HepG2 (cell line): ENCODE measurements around the gene CIAO2A. TPM values are rescaled to one million over a fixed set of nuclear protein-coding genes. Genes with fewer than 3 reads are reported as not detected.

Experiments used
- BCL6 ChIP-seq: IDR thresholded peaks from 2 replicates; pipeline ENCODE4 v1.6.1; 2016; ENCODE audit warnings: missing genetic modification reagents, missing compliant biosample characterization
- NKX3-1 ChIP-seq: sonication (generic); formaldehyde crosslinking; IDR thresholded peaks from 2 replicates; pipeline ENCODE4 v1.5.0; 2020; ENCODE audit warnings: missing genetic modification reagents
- SP5 ChIP-seq: IDR thresholded peaks from 2 replicates; pipeline ENCODE4 v1.6.1; 2016; ENCODE audit warnings: low read depth, borderline replicate concordance
- TOPORS ChIP-seq: sonication (generic); formaldehyde crosslinking; IDR thresholded peaks from 2 replicates; pipeline ENCODE4 v1.8.0; 2023; ENCODE audit warnings: mild to moderate bottlenecking, missing genetic modification reagents
- ZFP1 ChIP-seq: IDR thresholded peaks from 2 replicates; pipeline ENCODE4 v1.6.1; 2016
- ZNF17 ChIP-seq: sonication (generic); formaldehyde crosslinking; IDR thresholded peaks from 2 replicates; pipeline ENCODE4 v1.5.0; 2020; ENCODE audit warnings: mild to moderate bottlenecking, missing genetic modification reagents
- ZNF292 ChIP-seq: sonication (generic); formaldehyde crosslinking; IDR thresholded peaks from 2 replicates; pipeline ENCODE4 v1.8.1; 2022; ENCODE audit warnings: mild to moderate bottlenecking, low read depth, missing genetic modification reagents, borderline replicate concordance
- ZNF441 ChIP-seq: sonication (generic); formaldehyde crosslinking; IDR thresholded peaks from 2 replicates; pipeline ENCODE4 v1.7.0; 2021; ENCODE audit warnings: missing genetic modification reagents, borderline replicate concordance
- ZNF713 ChIP-seq: sonication (generic); formaldehyde crosslinking; IDR thresholded peaks from 2 replicates; pipeline ENCODE4 v1.4.0; 2020; ENCODE audit warnings: mild to moderate bottlenecking, missing genetic modification reagents
- ZNF720 ChIP-seq: sonication (generic); formaldehyde crosslinking; IDR thresholded peaks from 2 replicates; pipeline ENCODE4 v1.4.0; 2020; ENCODE audit warnings: missing genetic modification reagents
- ZNF883 ChIP-seq: sonication (generic); formaldehyde crosslinking; IDR thresholded peaks from 2 replicates; pipeline ENCODE4 v1.5.1; 2020; ENCODE audit warnings: mild to moderate bottlenecking, missing genetic modification reagents; ENCODE audit errors: not compliant biosample characterization
- polyA plus RNA-seq, 8 experiments: library from polyadenylated mRNA; depleted of rRNA in 3 of 8; stranded (reverse) in 7 of 8; unstranded in 1 of 8; fragments of >200 nt; fragmentation: Illumina TruSeq in 4 of 8; extraction: Trizol in 4 of 8; gene quantifications; 2 replicates each; pipeline versions ENCODE4 v1.2.1 to v1.2.3, GENCODE V29; 2011 to 2016; ENCODE audit warnings: low read depth in 4 of 8, missing spikeins in 1 of 8, mixed read lengths in 1 of 8; ENCODE audit not compliant: insufficient read depth in 1 of 8
- total RNA-seq, 5 experiments: library from RNA; depleted of rRNA; stranded (reverse); fragments of >200 nt; fragmentation: Illumina TruSeq; extraction: Trizol; gene quantifications; 2 replicates each; pipeline ENCODE4 v1.2.3, GENCODE V29; 2016; ENCODE audit warnings: low read depth in 1 of 5
- TF ChIP-seq, protein P1 (sequence below): sonication (generic); formaldehyde crosslinking; IDR thresholded peaks from 2 replicates; pipeline ENCODE4 v1.5.1; 2020; ENCODE audit warnings: mild to moderate bottlenecking, missing genetic modification reagents, moderate library complexity
- TF ChIP-seq, protein P2 (sequence below): sonication (generic); formaldehyde crosslinking; IDR thresholded peaks from 2 replicates; pipeline ENCODE4 v1.8.1; 2023; ENCODE audit warnings: mild to moderate bottlenecking, missing genetic modification reagents
- TF ChIP-seq, protein P3 (sequence below): sonication (generic); formaldehyde crosslinking; IDR thresholded peaks from 2 replicates; pipeline ENCODE4 v1.4.0; 2020; ENCODE audit warnings: missing genetic modification reagents
- TF ChIP-seq, protein P4 (sequence below): sonication (generic); formaldehyde crosslinking; IDR thresholded peaks from 2 replicates; pipeline ENCODE4 v1.4.0; 2020; ENCODE audit warnings: missing genetic modification reagents, borderline replicate concordance
- TF ChIP-seq, protein P5 (sequence below): sonication (generic); formaldehyde crosslinking; IDR thresholded peaks from 2 replicates; pipeline ENCODE4 v1.8.0; 2022; ENCODE audit warnings: low read depth, missing genetic modification reagents

CIAO2A gene
- total and polyA plus RNA-seq, 2 of the 13 experiments (the other 11 are each of a cell fraction or from before 2014, with no cell fraction given) = 83.0 to 100 TPM

DNA sequence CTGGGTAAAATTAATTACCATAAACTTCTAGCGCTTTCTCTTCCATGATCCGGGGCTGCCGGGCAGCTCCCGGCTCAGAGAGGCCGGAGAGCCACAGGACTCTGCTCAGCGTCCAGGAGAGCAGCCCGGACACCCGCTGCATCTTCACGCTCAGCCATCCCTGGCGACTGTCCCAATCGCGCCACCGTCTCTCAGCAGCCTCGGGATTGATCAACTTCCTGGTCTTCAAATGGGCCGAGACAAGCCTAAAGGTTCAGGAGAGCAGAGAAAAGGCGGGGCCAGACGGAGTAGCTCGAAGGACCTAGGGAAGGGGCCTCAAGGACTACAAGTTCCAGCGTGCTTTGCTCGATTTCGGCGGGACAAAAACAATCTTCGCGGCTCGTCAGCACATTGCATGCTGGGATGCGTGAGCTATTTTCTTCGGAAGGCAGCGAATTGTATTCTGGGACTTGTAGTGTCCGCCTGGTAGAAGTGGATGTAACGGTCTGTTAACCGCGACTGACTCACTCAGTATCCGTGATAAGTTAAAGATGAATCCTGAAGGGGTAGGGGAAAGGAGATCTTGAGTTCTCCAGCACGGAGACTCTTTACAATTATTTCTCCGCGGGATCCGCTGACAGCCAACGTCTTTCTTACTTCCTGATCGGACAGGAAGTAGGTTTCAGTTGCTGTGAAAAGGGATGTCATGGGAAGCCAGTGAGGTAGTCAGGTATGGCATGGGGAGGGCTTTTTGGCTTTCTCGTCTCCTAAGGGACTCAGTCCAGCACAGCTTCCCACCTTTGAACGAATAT, at the start of gene CIAO2A (continued):
- TF ChIP-seq ZNF883 (CRISPR knock-in tag) = peak; percentile 62
- TF ChIP-seq, protein P1, sequence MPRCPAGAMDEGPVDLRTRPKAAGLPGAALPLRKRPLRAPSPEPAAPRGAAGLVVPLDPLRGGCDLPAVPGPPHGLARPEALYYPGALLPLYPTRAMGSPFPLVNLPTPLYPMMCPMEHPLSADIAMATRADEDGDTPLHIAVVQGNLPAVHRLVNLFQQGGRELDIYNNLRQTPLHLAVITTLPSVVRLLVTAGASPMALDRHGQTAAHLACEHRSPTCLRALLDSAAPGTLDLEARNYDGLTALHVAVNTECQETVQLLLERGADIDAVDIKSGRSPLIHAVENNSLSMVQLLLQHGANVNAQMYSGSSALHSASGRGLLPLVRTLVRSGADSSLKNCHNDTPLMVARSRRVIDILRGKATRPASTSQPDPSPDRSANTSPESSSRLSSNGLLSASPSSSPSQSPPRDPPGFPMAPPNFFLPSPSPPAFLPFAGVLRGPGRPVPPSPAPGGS (CRISPR knock-in tag) = no peak
- TF ChIP-seq, protein P2, sequence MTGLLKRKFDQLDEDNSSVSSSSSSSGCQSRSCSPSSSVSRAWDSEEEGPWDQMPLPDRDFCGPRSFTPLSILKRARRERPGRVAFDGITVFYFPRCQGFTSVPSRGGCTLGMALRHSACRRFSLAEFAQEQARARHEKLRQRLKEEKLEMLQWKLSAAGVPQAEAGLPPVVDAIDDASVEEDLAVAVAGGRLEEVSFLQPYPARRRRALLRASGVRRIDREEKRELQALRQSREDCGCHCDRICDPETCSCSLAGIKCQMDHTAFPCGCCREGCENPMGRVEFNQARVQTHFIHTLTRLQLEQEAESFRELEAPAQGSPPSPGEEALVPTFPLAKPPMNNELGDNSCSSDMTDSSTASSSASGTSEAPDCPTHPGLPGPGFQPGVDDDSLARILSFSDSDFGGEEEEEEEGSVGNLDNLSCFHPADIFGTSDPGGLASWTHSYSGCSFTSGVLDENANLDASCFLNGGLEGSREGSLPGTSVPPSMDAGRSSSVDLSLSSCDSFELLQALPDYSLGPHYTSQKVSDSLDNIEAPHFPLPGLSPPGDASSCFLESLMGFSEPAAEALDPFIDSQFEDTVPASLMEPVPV = no peak
- TF ChIP-seq BCL6 (CRISPR knock-in tag) = no peak
- TF ChIP-seq ZNF713 (CRISPR knock-in tag) = no peak
- peak; percentile 53; the same call in 1 of the 2 replicates for TF ChIP-seq SP5 (CRISPR knock-in tag)
- no peak for TF ChIP-seq TOPORS
- no peak for TF ChIP-seq NKX3-1
- TF ChIP-seq, protein P3, sequence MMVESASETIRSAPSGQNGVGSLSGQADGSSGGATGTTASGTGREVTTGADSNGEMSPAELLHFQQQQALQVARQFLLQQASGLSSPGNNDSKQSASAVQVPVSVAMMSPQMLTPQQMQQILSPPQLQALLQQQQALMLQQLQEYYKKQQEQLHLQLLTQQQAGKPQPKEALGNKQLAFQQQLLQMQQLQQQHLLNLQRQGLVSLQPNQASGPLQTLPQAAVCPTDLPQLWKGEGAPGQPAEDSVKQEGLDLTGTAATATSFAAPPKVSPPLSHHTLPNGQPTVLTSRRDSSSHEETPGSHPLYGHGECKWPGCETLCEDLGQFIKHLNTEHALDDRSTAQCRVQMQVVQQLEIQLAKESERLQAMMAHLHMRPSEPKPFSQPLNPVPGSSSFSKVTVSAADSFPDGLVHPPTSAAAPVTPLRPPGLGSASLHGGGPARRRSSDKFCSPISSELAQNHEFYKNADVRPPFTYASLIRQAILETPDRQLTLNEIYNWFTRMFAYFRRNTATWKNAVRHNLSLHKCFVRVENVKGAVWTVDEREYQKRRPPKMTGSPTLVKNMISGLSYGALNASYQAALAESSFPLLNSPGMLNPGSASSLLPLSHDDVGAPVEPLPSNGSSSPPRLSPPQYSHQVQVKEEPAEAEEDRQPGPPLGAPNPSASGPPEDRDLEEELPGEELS (CRISPR knock-in tag) = 0 out of 2 replicates have a peak, but pooled peaks have one; percentile 26
- TF ChIP-seq, protein P4, sequence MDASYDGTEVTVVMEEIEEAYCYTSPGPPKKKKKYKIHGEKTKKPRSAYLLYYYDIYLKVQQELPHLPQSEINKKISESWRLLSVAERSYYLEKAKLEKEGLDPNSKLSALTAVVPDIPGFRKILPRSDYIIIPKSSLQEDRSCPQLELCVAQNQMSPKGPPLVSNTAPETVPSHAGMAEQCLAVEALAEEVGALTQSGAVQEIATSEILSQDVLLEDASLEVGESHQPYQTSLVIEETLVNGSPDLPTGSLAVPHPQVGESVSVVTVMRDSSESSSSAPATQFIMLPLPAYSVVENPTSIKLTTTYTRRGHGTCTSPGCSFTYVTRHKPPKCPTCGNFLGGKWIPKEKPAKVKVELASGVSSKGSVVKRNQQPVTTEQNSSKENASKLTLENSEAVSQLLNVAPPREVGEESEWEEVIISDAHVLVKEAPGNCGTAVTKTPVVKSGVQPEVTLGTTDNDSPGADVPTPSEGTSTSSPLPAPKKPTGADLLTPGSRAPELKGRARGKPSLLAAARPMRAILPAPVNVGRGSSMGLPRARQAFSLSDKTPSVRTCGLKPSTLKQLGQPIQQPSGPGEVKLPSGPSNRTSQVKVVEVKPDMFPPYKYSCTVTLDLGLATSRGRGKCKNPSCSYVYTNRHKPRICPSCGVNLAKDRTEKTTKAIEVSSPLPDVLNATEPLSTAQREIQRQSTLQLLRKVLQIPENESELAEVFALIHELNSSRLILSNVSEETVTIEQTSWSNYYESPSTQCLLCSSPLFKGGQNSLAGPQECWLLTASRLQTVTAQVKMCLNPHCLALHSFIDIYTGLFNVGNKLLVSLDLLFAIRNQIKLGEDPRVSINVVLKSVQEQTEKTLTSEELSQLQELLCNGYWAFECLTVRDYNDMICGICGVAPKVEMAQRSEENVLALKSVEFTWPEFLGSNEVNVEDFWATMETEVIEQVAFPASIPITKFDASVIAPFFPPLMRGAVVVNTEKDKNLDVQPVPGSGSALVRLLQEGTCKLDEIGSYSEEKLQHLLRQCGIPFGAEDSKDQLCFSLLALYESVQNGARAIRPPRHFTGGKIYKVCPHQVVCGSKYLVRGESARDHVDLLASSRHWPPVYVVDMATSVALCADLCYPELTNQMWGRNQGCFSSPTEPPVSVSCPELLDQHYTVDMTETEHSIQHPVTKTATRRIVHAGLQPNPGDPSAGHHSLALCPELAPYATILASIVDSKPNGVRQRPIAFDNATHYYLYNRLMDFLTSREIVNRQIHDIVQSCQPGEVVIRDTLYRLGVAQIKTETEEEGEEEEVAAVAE (CRISPR knock-in tag) = peak; percentile 61; the same call in 1 of the 2 replicates
- no peak for TF ChIP-seq ZNF292 (CRISPR knock-in tag)
- TF ChIP-seq ZNF441 (CRISPR knock-in tag) = no peak; the same call in 1 of the 2 replicates
- no peak for TF ChIP-seq ZNF720 (CRISPR knock-in tag)
- TF ChIP-seq ZNF17 (CRISPR knock-in tag) = no peak
- TF ChIP-seq ZFP1 = no peak
- TF ChIP-seq, protein P5, sequence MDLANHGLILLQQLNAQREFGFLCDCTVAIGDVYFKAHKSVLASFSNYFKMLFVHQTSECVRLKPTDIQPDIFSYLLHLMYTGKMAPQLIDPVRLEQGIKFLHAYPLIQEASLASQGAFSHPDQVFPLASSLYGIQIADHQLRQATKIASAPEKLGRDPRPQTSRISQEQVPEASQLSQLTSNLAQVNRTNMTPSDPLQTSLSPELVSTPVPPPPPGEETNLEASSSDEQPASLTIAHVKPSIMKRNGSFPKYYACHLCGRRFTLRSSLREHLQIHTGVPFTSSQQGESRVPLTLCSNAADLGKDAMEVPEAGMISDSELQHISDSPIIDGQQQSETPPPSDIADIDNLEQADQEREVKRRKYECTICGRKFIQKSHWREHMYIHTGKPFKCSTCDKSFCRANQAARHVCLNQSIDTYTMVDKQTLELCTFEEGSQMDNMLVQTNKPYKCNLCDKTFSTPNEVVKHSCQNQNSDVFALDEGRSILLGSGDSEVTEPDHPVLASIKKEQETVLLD (CRISPR knock-in tag) = no peak
